H7 (cell line): ENCODE data around the gene SERPINA9. TPM values are rescaled to one million over a fixed set of nuclear protein-coding genes. Genes with fewer than 3 reads are reported as not detected.

Source experiments
- total RNA-seq: library from RNA; depleted of rRNA; stranded (reverse); fragments of >200 nt; shearing (Covaris generic); gene quantifications from 2 replicates; pipeline ENCODE4 v1.2.3, GENCODE V29; 2014; rRNA removed

Gene SERPINA9
- total RNA-seq, 1 experiment from 2014 or later = not detected

Other genes with a start within 250 kb of the SERPINA9 start
- gene SERPINA10, start 182.9 kb downstream of the SERPINA9 start, total RNA-seq = not detected in 2 replicates
- not detected in 2 replicates for gene SERPINA6, start 152.9 kb downstream of the SERPINA9 start, total RNA-seq
- not detected in 2 replicates for gene SERPINA2, start 109.5 kb downstream of the SERPINA9 start, total RNA-seq
- 0.18 TPM in 1 of 2 replicates, not detected in the other for gene SERPINA1, start 87.6 kb downstream of the SERPINA9 start, total RNA-seq
- gene SERPINA11, start 23.4 kb downstream of the SERPINA9 start, total RNA-seq = 0.26 and 0.28 TPM in 2 replicates
- not detected in 2 replicates for gene SERPINA12, start 33.3 kb upstream of the SERPINA9 start, total RNA-seq
- not detected in 2 replicates for gene SERPINA4, start 85.2 kb upstream of the SERPINA9 start, total RNA-seq
- 1.6 and 2.6 TPM in 2 replicates for gene SERPINA5, start 105.2 kb upstream of the SERPINA9 start, total RNA-seq
- gene SERPINA3, start 136.2 kb upstream of the SERPINA9 start, total RNA-seq = not detected in 2 replicates